GM12878 (cell line): Measurements from ENCODE around the gene CDK3. TPM values are rescaled to one million over a fixed set of nuclear protein-coding genes. Genes with fewer than 3 reads are reported as not detected.

Experiments used
- ATAC-seq: fragments of 200-7000 bp; cut with Tn5 transposase; 3 replicates; pipeline ENCODE4 v1.9.1; 2020; ENCODE audit warnings: mild to moderate bottlenecking, moderate library complexity
- BruUV-seq: library from RNA; stranded (reverse); fragments of 400-500 nt; replicated peaks from 2 replicates; lab custom pipeline; 2021; lab: Mats Ljungman, UMichigan
- CTCF ChIA-PET: fragments of 300-600 bp; sonication (Branson Sonifier 250); formaldehyde crosslinking; extraction: SDS; loops from one replicate; lab custom pipeline; 2021; ENCODE audit warnings: inconsistent platforms; lab: Yijun Ruan, JAX
- POLR2A ChIA-PET: fragments of 350-600 bp; formaldehyde crosslinking; extraction: SDS; loops from one replicate; lab custom pipeline; 2021; ENCODE audit warnings: inconsistent platforms; lab: Charles Lee
- RAD21 ChIA-PET: fragments of 300-600 bp; sonication (Branson Sonifier 250); formaldehyde crosslinking; loops from one replicate; lab custom pipeline; 2023; ENCODE audit warnings: antibody characterized with exemption; ENCODE audit not compliant: unreplicated experiment; lab: Charles Lee
- SMC1A ChIA-PET: fragments of 300-600 bp; sonication (Branson Sonifier 250); formaldehyde crosslinking; loops from one replicate; lab custom pipeline; 2023; ENCODE audit not compliant: unreplicated experiment, uncharacterized antibody; lab: Charles Lee
- DNase-seq: peaks from one replicate; pipeline ENCODE4 v3.0.0-alpha.2; 2011; ENCODE audit warnings: low read depth, low spot score
- FAIRE-seq: peaks from 3 replicates; lab custom pipeline; 2011; peaks lifted over from hg19 to GRCh38; lab: Jason Lieb, UNC
- H2AFZ ChIP-seq: 2 replicates; pipeline ENCODE4 v1.6.0; 2011; ENCODE audit warnings: low read depth, low read length, control low read depth; ENCODE audit not compliant: control insufficient read depth
- H3K27ac ChIP-seq: 2 replicates; pipeline ENCODE4 v1.5.1; 2011; ENCODE audit warnings: control low read depth; ENCODE audit not compliant: control insufficient read depth, insufficient read depth
- H3K27me3 ChIP-seq, 2 experiments: replicated peaks in 1 of 2; 2 replicates each; pipeline versions ENCODE4 v1.6.0 to v1.6.1; 2011; ENCODE audit warnings: low read length in 1 of 2; ENCODE audit not compliant: control insufficient read depth in 2 of 2, insufficient read depth in 2 of 2
- H3K36me3 ChIP-seq, 2 experiments: 2 replicates each; pipeline ENCODE4 v1.5.1; 2011; ENCODE audit warnings: low read length in 1 of 2; ENCODE audit not compliant: control insufficient read depth in 2 of 2, insufficient read depth in 2 of 2
- H3K4me1 ChIP-seq: 2 replicates; pipeline ENCODE4 v1.6.1; 2011; ENCODE audit warnings: mild to moderate bottlenecking, low read length, moderate library complexity, mixed read lengths; ENCODE audit not compliant: control insufficient read depth, insufficient read depth
- H3K4me2 ChIP-seq: 2 replicates; pipeline ENCODE4 v1.6.0; 2011; ENCODE audit warnings: control low read depth; ENCODE audit not compliant: control insufficient read depth, insufficient read depth
- H3K4me3 ChIP-seq: fragments of 200-600 bp; sonication (generic); 2 replicates; pipeline ENCODE4 v1.5.1; 2016
- H3K79me2 ChIP-seq: 2 replicates; pipeline ENCODE4 v1.6.0; 2011; ENCODE audit warnings: low read length; ENCODE audit not compliant: control insufficient read depth, insufficient read depth
- H3K9ac ChIP-seq: 2 replicates; pipeline ENCODE4 v1.8.0; 2011; ENCODE audit warnings: low read length, control low read depth, mixed read lengths; ENCODE audit not compliant: control insufficient read depth, insufficient read depth
- H3K9me3 ChIP-seq: replicated peaks from 3 replicates; pipeline ENCODE4 v1.5.1; 2011; ENCODE audit warnings: mild to moderate bottlenecking, low read length; ENCODE audit not compliant: control insufficient read depth, insufficient read depth
- H4K20me1 ChIP-seq: 2 replicates; pipeline ENCODE4 v1.6.0; 2011; ENCODE audit not compliant: control insufficient read depth, insufficient read depth
- BMI1 ChIP-seq: fragments of 450-650 bp; IDR thresholded peaks from 2 replicates; pipeline ENCODE4 v1.6.1; 2016; ENCODE audit warnings: mild to moderate bottlenecking, moderate library complexity, borderline replicate concordance
- BRCA1 ChIP-seq: IDR thresholded peaks from 2 replicates; pipeline ENCODE4 v1.6.1; 2011; ENCODE audit warnings: low read depth, low read length, improper control_type of control experiment
- ESRRA ChIP-seq: IDR thresholded peaks from 2 replicates; pipeline ENCODE4 v1.6.1; 2012; ENCODE audit warnings: mild to moderate bottlenecking, low read length, improper control_type of control experiment
- EZH2 ChIP-seq: IDR thresholded peaks from 2 replicates; pipeline ENCODE4 v1.6.1; 2012; ENCODE audit warnings: low read depth, mild to moderate bottlenecking, control low read depth, inconsistent platforms, low read length, borderline replicate concordance; ENCODE audit not compliant: control insufficient read depth
- HDAC6 ChIP-seq: fragments of 200-600 bp; sonication (generic); IDR thresholded peaks from one replicate; pipeline ENCODE4 v1.8.0; 2017; ENCODE audit warnings: antibody characterized with exemption; ENCODE audit not compliant: unreplicated experiment
- HDGF ChIP-seq: fragments of 450-650 bp; IDR thresholded peaks from 2 replicates; pipeline ENCODE4 v1.6.1; 2016; ENCODE audit warnings: antibody characterized with exemption
- NBN ChIP-seq: fragments of 450-650 bp; IDR thresholded peaks from 2 replicates; pipeline ENCODE4 v1.6.1; 2016
- NFYB ChIP-seq: IDR thresholded peaks from 2 replicates; pipeline ENCODE4 v1.6.1; 2011; ENCODE audit warnings: low read depth, mild to moderate bottlenecking, low read length, improper control_type of control experiment, moderate library complexity; ENCODE audit not compliant: insufficient read depth
- RAD51 ChIP-seq: fragments of 450-650 bp; IDR thresholded peaks from 2 replicates; pipeline ENCODE4 v1.6.1; 2016; ENCODE audit warnings: moderate library complexity, mild to moderate bottlenecking, inconsistent platforms
- SMARCA5 ChIP-seq: fragments of 450-650 bp; IDR thresholded peaks from 2 replicates; pipeline ENCODE4 v1.6.1; 2017; ENCODE audit warnings: mild to moderate bottlenecking
- SMC3 ChIP-seq: IDR thresholded peaks from 2 replicates; pipeline ENCODE4 v1.6.1; 2011; ENCODE audit warnings: low read length, improper control_type of control experiment, borderline replicate concordance
- TAF1 ChIP-seq: IDR thresholded peaks from 2 replicates; pipeline ENCODE4 v1.6.1; 2011; ENCODE audit warnings: mild to moderate bottlenecking, low read depth, low read length, borderline replicate concordance
- TCF12 ChIP-seq: IDR thresholded peaks from 2 replicates; pipeline ENCODE4 v1.6.1; 2011; ENCODE audit warnings: low read depth, mild to moderate bottlenecking, low read length
- ZNF274 ChIP-seq: IDR thresholded peaks from one replicate; pipeline ENCODE4 v1.8.0; 2011; ENCODE audit not compliant: insufficient read length, insufficient read depth
- WGBS: methylation state at CpG from one replicate; pipeline ENCODE4 v1.1.6; 2016; ENCODE audit warnings: low lambda C conversion rate; ENCODE audit not compliant: insufficient replicate concordance, insufficient coverage; ENCODE audit errors: missing lambda C conversion rate; 5-methylcytosine and 5-hydroxymethylcytosine counted together
- in situ Hi-C: fragments of 300-500 bp; cut with MboI; formaldehyde crosslinking; loops from 9 replicates; pipeline ENCODE4 v1.14.3; 2018; ENCODE audit warnings: mixed read lengths
- intact Hi-C: fragments of 100-400 bp; cut with micrococcal nuclease; formaldehyde crosslinking; loops from one replicate; pipeline ENCODE4 v1.14.2; 2022; ENCODE audit not compliant: unreplicated experiment
- polyA plus RNA-seq, 11 experiments: library from polyadenylated mRNA; depleted of rRNA in 4 of 11; unstranded in 6 of 11; stranded (reverse) in 5 of 11; fragments of >200 nt; fragmentation: Nextera tagmentation in 4 of 11; fragmentation: Illumina TruSeq in 1 of 11; extraction: Ambion mirVana in 4 of 11; extraction: Trizol in 1 of 11; gene quantifications; 1 replicate in 1 of 11; 2 replicates in 10 of 11; pipeline versions ENCODE4 v1.2.1 to v1.2.3, GENCODE V29; 2011 to 2016; ENCODE audit warnings: inconsistent platforms in 2 of 11, missing spikeins in 2 of 11, low read depth in 1 of 11
- total RNA-seq, 4 experiments: library from RNA; depleted of rRNA in 3 of 4; stranded (reverse); fragments of >200 nt in 3 of 4; fragmentation: Illumina TruSeq in 1 of 4; extraction: Trizol in 1 of 4; gene quantifications; 2 replicates each; pipeline versions ENCODE4 v1.2.1 to v1.2.3, GENCODE V29; 2013 to 2021
- TF ChIP-seq, protein P1 (sequence below): IDR thresholded peaks from 2 replicates; pipeline ENCODE4 v1.6.1; 2012; ENCODE audit warnings: low read depth, low read length, improper control_type of control experiment
- TF ChIP-seq, protein P2 (sequence below): fragments of 450-650 bp; IDR thresholded peaks from 2 replicates; pipeline ENCODE4 v1.6.1; 2014; ENCODE audit warnings: mild to moderate bottlenecking
- TF ChIP-seq, protein P3 (sequence below): fragments of 150-350 bp; IDR thresholded peaks from 2 replicates; pipeline ENCODE4 v1.6.1; 2016; ENCODE audit warnings: low read depth, low read length
- TF ChIP-seq, protein P4 (sequence below): IDR thresholded peaks from 2 replicates; pipeline ENCODE4 v1.6.1; 2011; ENCODE audit warnings: low read depth, low read length, improper control_type of control experiment, borderline replicate concordance
- TF ChIP-seq, protein P5 (sequence below): IDR thresholded peaks from 2 replicates; pipeline ENCODE4 v1.6.1; 2011; ENCODE audit warnings: mild to moderate bottlenecking, low read depth, low read length, moderate library complexity; ENCODE audit not compliant: insufficient replicate concordance

CDK3 gene
- total and polyA plus RNA-seq, 10 of the 15 experiments (the other 5 are each of a cell fraction or from before 2014, with no cell fraction given), result 1.1 to 7.1 (median 4.2) TPM

DNA sequence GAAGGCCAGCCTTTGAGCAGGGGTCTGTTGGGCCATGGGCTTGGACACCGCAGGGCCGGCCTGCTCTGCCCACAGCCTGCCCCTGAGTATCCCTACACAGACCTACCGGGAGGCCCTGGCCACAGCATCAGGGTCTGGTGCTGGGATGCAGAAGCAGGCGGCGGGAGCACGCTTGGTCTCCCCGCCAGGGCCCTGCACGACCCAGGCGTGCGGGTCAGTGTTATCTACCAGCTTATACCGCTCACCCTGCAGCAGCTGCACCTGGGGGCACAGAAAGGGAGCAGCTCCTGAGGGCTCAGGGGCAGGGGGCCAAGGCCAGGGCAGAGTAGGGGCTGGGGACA lies 17.7 kb downstream of the CDK3 start:
- Histone ChIP-seq H3K4me2 (no peak overlapping the region), H2AFZ (no peak overlapping the region), H3K27ac (no peak overlapping the region), H3K9me3 (no peaks in the 10 kb centered on the region), H3K79me2 (no peaks in the 10 kb centered on the region), H3K27me3 (no peaks in the 10 kb centered on the region), H4K20me1 (no peaks in the 10 kb centered on the region), H3K36me3 (no peaks in the 10 kb centered on the region), H3K9ac (no peak overlapping the region), H3K4me1 (no peaks in the 10 kb centered on the region), H3K4me3 (no peak overlapping the region)
- intact Hi-C loops (no loop called here), in situ Hi-C loops (no loop called here)
- POLR2A ChIA-PET, result no interaction called here
- no TSS peak for BruUV-seq
- DNase-seq, result no peak
- no peak for FAIRE-seq
- ATAC-seq, result no peak
- 56% methylated on average over 11 of the region's 11 CpGs for WGBS
- CTCF ChIA-PET, result interaction anchor here (2.1 kb wide), 1 partner anchor 261 kb away, joined by 9 read pairs; no protein-coding TSS in a partner anchor
- SMC1A ChIA-PET, result interaction anchor here (1.2 kb wide), 1 partner anchor 15 kb away, joined by 3 read pairs; no protein-coding TSS in a partner anchor
- RAD21 ChIA-PET, result interaction anchor here (1.5 to 1.6 kb wide), 2 partner anchors 16 to 261 kb away, joined by 3 to 7 read pairs; no protein-coding TSS in a partner anchor
- TF ChIP-seq EZH2, result no peak
- TF ChIP-seq BRCA1, result no peak
- TF ChIP-seq, protein P1, sequence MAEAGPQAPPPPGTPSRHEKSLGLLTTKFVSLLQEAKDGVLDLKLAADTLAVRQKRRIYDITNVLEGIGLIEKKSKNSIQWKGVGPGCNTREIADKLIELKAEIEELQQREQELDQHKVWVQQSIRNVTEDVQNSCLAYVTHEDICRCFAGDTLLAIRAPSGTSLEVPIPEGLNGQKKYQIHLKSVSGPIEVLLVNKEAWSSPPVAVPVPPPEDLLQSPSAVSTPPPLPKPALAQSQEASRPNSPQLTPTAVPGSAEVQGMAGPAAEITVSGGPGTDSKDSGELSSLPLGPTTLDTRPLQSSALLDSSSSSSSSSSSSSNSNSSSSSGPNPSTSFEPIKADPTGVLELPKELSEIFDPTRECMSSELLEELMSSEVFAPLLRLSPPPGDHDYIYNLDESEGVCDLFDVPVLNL, result no peak
- TF ChIP-seq, protein P2, sequence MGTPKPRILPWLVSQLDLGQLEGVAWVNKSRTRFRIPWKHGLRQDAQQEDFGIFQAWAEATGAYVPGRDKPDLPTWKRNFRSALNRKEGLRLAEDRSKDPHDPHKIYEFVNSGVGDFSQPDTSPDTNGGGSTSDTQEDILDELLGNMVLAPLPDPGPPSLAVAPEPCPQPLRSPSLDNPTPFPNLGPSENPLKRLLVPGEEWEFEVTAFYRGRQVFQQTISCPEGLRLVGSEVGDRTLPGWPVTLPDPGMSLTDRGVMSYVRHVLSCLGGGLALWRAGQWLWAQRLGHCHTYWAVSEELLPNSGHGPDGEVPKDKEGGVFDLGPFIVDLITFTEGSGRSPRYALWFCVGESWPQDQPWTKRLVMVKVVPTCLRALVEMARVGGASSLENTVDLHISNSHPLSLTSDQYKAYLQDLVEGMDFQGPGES, result no peak
- no peak for TF ChIP-seq HDAC6
- TF ChIP-seq NBN, result no peak
- TF ChIP-seq RAD51, result no peak
- TF ChIP-seq ZNF274, result no peak
- no peak for TF ChIP-seq ESRRA
- no peak for TF ChIP-seq HDGF
- no peak for TF ChIP-seq NFYB
- TF ChIP-seq, protein P3, sequence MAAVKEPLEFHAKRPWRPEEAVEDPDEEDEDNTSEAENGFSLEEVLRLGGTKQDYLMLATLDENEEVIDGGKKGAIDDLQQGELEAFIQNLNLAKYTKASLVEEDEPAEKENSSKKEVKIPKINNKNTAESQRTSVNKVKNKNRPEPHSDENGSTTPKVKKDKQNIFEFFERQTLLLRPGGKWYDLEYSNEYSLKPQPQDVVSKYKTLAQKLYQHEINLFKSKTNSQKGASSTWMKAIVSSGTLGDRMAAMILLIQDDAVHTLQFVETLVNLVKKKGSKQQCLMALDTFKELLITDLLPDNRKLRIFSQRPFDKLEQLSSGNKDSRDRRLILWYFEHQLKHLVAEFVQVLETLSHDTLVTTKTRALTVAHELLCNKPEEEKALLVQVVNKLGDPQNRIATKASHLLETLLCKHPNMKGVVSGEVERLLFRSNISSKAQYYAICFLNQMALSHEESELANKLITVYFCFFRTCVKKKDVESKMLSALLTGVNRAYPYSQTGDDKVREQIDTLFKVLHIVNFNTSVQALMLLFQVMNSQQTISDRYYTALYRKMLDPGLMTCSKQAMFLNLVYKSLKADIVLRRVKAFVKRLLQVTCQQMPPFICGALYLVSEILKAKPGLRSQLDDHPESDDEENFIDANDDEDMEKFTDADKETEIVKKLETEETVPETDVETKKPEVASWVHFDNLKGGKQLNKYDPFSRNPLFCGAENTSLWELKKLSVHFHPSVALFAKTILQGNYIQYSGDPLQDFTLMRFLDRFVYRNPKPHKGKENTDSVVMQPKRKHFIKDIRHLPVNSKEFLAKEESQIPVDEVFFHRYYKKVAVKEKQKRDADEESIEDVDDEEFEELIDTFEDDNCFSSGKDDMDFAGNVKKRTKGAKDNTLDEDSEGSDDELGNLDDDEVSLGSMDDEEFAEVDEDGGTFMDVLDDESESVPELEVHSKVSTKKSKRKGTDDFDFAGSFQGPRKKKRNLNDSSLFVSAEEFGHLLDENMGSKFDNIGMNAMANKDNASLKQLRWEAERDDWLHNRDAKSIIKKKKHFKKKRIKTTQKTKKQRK, result no peak
- no peak for TF ChIP-seq SMC3
- no peak for TF ChIP-seq SMARCA5
- TF ChIP-seq BMI1, result no peak
- TF ChIP-seq TAF1, result no peak
- TF ChIP-seq, protein P4, sequence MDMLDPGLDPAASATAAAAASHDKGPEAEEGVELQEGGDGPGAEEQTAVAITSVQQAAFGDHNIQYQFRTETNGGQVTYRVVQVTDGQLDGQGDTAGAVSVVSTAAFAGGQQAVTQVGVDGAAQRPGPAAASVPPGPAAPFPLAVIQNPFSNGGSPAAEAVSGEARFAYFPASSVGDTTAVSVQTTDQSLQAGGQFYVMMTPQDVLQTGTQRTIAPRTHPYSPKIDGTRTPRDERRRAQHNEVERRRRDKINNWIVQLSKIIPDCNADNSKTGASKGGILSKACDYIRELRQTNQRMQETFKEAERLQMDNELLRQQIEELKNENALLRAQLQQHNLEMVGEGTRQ, result no peak
- TF ChIP-seq TCF12, result no peak
- TF ChIP-seq, protein P5, sequence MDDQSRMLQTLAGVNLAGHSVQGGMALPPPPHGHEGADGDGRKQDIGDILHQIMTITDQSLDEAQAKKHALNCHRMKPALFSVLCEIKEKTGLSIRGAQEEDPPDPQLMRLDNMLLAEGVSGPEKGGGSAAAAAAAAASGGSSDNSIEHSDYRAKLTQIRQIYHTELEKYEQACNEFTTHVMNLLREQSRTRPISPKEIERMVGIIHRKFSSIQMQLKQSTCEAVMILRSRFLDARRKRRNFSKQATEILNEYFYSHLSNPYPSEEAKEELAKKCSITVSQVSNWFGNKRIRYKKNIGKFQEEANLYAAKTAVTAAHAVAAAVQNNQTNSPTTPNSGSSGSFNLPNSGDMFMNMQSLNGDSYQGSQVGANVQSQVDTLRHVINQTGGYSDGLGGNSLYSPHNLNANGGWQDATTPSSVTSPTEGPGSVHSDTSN, result no peak
